A673 (cell line): ENCODE results near the gene THADA.

Experiments
- EZH2 ChIP-seq: fragments of 200-600 bp; sonication (generic); IDR thresholded peaks from 2 replicates; pipeline ENCODE4 v1.6.1; 2017; ENCODE audit warnings: borderline replicate concordance, low read depth, mild to moderate bottlenecking, mixed read lengths, antibody characterized with exemption, low read length; ENCODE audit not compliant: poor library complexity, severe bottlenecking
- TF ChIP-seq, protein P1 (sequence below): fragments of 300-800, 200-600 bp; sonication (generic); conservative IDR thresholded peaks from 2 replicates; pipeline ENCODE4 v1.5.1; 2017; ENCODE audit warnings: low read depth, mild to moderate bottlenecking, antibody characterized with exemption, low read length, moderate library complexity, mixed read lengths

GRCh38 chr2:43508209-43508608, 87.6 kb downstream of the THADA start:
- TF ChIP-seq, protein P1, sequence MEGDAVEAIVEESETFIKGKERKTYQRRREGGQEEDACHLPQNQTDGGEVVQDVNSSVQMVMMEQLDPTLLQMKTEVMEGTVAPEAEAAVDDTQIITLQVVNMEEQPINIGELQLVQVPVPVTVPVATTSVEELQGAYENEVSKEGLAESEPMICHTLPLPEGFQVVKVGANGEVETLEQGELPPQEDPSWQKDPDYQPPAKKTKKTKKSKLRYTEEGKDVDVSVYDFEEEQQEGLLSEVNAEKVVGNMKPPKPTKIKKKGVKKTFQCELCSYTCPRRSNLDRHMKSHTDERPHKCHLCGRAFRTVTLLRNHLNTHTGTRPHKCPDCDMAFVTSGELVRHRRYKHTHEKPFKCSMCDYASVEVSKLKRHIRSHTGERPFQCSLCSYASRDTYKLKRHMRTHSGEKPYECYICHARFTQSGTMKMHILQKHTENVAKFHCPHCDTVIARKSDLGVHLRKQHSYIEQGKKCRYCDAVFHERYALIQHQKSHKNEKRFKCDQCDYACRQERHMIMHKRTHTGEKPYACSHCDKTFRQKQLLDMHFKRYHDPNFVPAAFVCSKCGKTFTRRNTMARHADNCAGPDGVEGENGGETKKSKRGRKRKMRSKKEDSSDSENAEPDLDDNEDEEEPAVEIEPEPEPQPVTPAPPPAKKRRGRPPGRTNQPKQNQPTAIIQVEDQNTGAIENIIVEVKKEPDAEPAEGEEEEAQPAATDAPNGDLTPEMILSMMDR: no peak
- no peak for TF ChIP-seq EZH2
